ENCODE results near the gene RYR2.

Gene RYR2

DNA sequence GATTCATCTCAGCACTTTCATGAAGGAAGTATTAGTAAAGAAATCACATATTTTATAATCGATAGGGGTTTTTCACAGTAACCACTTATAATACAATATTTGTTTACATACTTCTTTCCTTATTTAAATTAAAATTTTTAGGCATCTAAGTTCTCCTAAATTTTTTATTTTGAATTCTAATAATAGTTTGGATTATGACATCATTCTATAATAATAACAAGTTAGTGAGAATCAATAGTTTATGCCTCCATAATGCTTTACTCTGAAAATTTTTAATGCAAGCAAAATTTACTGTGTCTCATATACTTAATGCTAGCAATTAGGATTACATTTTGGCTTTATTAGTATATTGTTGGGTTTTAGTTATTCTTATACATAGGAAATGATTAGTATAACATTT is 596.6 kb downstream of the RYR2 start:
- no peak overlapping the region for H3K4me3 ChIP-seq (ENCODE audit: low read depth, low read length)
- TF ChIP-seq, protein P1, sequence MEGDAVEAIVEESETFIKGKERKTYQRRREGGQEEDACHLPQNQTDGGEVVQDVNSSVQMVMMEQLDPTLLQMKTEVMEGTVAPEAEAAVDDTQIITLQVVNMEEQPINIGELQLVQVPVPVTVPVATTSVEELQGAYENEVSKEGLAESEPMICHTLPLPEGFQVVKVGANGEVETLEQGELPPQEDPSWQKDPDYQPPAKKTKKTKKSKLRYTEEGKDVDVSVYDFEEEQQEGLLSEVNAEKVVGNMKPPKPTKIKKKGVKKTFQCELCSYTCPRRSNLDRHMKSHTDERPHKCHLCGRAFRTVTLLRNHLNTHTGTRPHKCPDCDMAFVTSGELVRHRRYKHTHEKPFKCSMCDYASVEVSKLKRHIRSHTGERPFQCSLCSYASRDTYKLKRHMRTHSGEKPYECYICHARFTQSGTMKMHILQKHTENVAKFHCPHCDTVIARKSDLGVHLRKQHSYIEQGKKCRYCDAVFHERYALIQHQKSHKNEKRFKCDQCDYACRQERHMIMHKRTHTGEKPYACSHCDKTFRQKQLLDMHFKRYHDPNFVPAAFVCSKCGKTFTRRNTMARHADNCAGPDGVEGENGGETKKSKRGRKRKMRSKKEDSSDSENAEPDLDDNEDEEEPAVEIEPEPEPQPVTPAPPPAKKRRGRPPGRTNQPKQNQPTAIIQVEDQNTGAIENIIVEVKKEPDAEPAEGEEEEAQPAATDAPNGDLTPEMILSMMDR (IDR thresholded peaks at IDR 0.05; ENCODE audit: borderline replicate concordance, insufficient read depth, low read depth, low read length): no peak

DNA sequence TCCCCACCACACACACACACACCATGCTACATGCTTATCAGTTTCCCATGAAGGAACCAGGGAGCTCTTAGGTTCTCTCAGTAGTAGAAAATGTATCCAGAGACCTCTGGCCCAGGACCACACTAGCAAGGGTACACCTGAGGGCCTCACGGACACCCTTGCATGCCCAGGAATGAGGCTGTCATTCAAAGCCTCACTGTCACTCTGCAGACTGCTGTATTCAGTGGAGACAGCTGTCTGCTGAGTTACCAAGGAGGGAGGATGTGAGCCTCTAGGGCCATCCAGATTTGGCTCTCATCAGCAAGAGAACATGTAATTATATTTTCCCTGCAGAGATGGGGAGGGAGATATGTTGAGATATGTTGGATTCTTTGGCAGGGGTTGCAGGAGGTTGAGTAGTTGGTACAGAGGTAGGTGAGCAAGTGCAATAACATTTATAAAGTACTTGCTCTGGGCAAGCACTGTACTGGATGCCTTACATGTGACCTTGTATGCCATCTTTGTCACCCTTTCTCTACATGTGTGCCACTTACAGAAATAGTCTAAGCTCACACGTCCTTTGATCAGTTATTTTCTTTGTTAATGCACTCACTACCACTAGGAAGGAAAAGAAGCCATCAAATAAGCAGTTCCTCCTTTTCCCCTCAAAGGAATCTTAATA is 598.2 kb downstream of the RYR2 start:
- TF ChIP-seq, protein P1 (IDR thresholded peaks at IDR 0.05; ENCODE audit: borderline replicate concordance, insufficient read depth, low read depth, low read length): no peak
- no peak overlapping the region for H3K4me3 ChIP-seq (ENCODE audit: low read depth, low read length)

DNA sequence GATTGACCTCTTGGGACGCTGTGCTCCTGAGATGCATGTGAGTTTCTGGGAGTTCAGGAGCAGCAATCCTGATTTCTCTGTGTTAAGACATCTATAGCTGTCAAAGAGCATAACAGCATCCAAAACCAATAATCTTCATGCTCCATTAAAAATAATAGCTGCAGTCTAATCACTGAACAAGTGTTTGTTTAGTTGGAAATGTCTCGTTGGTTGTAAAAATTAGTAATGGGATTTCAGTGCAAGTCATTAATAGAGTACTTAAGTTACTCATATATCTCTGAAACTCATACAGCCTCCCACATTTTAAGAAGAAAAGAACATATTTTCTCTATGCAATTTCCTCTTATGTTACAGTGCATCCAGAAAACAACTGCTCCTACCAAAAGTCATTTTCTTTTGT is 599.0 kb downstream of the RYR2 start:
- H3K4me3 ChIP-seq (ENCODE audit: low read depth, low read length): no peak overlapping the region
- TF ChIP-seq, protein P1 (IDR thresholded peaks at IDR 0.05; ENCODE audit: borderline replicate concordance, insufficient read depth, low read depth, low read length): no peak

DNA sequence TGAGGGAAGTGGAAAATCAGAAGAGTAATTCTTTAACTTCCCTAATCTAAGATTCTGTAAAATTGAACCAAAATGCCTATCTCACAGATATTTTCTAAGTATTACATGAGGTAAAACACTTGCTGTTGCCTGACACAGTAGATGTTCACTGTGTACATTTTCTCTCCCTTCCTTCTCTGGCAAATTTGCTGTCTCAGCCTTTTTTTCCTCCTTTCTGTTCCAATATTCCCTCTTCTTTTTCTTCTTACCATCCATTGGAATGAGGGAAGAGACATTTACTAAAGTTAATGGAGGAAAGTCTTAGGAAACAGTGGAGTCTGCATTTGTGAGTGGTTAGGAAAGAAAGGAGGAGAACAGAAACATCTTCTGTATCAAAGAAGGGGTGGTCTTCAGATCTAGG is 608.8 kb downstream of the RYR2 start:
- TF ChIP-seq, protein P1 (IDR thresholded peaks at IDR 0.05; ENCODE audit: borderline replicate concordance, insufficient read depth, low read depth, low read length): no peak
- H3K4me3 ChIP-seq (ENCODE audit: low read depth, low read length): no peak overlapping the region

DNA sequence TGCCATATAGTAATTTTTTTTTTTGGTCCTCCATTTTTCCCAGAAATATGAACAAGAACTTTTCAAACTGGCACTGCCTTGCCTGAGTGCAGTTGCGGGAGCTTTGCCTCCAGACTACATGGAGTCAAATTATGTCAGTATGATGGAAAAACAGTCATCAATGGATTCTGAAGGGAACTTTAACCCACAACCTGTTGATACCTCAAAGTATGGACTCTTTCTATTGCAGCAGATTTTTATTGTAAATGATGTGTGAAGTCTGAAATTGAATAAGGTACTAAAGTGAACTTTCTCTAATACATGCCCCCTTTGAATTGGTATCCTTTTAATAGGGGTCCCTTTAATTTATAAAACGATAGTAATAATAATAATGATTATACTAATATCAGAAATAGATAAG is 613.8 kb downstream of the RYR2 start:
- no peak overlapping the region for H3K4me3 ChIP-seq (ENCODE audit: low read depth, low read length)
- TF ChIP-seq, protein P1 (IDR thresholded peaks at IDR 0.05; ENCODE audit: borderline replicate concordance, insufficient read depth, low read depth, low read length): no peak

DNA sequence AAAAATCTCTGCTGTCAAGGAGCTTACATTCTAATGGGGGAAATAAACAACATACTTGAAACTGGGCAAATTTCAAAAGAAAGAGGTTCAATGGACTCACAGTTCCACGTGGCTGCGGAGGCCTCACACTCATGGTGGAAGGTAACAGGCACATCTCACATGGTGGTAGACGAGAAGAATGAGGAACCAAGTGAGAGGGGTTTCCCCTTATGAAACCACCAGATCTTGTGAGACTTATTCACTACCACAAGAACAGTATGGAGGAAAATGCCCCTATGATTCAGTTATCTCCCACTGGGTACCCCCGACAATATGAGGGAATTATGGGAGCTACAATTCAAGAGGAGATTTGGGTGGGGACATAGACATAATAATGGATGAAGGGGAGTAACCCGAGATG is 622.4 kb downstream of the RYR2 start:
- TF ChIP-seq, protein P1 (IDR thresholded peaks at IDR 0.05; ENCODE audit: borderline replicate concordance, insufficient read depth, low read depth, low read length): no peak
- H3K4me3 ChIP-seq (ENCODE audit: low read depth, low read length): no peak overlapping the region

DNA sequence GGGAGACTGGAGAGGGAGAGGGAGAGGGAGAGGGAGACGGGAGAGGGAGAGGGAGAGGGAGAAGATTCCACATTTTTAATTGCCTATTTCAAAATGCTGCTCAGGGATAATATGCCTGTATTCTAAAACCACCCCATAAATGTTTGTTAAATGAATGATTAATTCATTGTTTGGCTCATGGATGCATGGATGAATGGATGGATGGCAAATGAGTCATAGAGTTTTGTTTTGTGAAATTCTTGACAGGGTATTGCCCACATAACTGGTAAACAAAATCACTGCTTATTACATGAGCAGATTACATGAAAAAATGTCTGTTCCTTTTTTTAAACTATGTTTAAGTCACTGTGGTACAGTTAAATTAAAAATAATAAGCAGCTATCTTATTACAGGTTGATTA is 628.3 kb downstream of the RYR2 start:
- H3K4me3 ChIP-seq (ENCODE audit: low read depth, low read length): no peak overlapping the region
- TF ChIP-seq, protein P1 (IDR thresholded peaks at IDR 0.05; ENCODE audit: borderline replicate concordance, insufficient read depth, low read depth, low read length): no peak
